GM15510 (cell line): ENCODE data around the gene RPP14.

Experiments used
- POLR2A ChIP-seq: IDR thresholded peaks from 3 replicates; pipeline ENCODE4 v1.6.1; 2011; ENCODE audit warnings: borderline replicate concordance; ENCODE audit not compliant: insufficient read length; ENCODE audit errors: extremely low read depth

Gene RPP14

DNA sequence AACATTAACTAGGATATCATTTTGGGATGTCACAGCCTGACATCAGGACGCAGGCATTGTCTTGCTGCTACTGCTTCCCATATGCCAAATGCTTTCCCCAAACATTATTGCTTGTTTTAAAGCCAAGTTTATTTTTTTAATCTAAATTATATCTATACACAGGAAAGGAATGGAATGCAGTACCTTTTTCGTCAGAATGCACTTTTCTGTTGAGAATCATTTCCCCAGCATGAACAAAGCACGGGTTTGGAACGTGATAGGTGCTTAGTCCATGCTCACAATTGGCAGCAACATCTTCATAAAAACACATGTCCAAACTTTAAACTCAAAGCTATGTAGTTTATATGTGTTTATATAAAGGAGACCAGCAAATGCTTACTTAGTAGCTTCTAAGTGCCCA, 52.8 kb downstream of the RPP14 start:
- TF ChIP-seq POLR2A: no peak

DNA sequence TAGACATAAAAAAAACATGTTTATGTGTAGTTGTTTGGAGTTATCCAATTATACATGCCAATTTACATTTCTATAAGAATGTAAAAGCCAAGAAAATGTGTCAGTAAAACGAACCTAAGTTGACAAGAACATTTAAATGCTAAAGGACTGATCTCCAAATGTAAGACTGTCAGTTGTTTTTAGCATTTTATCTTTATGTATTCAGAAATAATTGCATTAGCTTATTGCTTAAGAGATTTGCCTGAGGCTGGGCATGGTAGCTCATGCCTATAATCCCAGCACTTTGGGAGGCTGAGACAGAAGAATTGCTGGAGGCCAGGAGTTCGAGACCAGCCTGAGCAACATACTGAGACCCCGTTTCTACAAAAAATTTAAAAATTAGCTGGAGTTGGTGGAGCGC, 53.6 kb downstream of the RPP14 start:
- TF ChIP-seq POLR2A: no peak

DNA sequence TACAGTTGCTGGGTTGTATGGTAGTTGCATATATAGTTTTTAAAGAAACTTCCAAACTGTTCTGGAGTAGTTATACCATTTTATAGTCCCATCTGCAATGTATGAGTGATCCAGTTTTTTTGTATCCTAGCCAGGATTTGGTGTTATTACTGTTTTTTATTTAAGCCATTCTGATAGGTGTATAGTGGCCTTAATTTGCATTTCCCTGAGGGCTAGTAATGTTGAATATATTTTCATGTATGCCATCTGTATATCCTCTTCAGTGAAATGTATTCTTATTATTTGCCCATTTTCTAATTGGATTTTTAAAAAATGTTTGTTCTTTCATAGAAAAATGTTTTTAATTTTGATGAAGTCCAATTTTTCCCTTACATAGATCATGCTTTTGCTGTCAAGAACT, 55.8 kb downstream of the RPP14 start:
- no peak for TF ChIP-seq POLR2A

DNA sequence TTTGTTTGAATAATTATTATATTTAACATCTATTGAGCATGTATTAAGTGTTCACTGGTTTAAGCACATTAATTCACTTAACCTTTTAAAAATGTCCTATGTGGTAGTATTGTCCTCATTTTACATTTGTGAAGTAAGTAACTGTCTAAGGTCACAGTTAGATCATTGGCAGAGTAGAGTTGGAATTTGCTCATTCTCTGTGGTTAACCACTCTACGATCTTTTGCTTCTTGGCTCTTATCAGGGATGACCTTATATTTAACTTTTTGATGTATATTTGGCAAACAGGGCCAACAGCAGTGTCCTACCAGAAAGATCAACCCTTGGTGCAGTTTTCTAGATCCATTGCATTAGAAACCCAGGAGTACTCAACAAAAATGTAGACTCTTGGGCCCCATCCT, 60.7 kb downstream of the RPP14 start:
- no peak for TF ChIP-seq POLR2A

DNA sequence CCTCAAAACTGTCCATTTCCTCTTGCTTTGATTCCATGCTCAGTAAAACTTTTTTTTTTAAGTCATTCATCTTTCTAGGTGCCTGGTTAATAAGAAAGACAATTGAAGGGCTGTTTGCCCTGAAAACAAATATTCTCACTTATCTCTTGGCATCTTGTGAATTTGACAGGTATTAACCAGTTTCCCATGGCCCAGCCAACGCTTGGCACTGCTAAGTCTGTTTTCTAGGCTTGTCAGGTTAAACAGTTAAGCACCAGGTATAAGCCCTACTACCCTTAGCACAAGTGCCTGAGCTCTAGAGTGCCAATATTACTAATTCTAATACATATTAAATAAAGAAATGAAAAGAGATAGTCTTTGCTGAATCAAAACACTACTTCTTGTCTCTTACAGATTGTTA, 63.0 kb downstream of the RPP14 start:
- no peak for TF ChIP-seq POLR2A
